ENCODE measurements around the gene CACNA2D3.

The CACNA2D3 gene

DNA sequence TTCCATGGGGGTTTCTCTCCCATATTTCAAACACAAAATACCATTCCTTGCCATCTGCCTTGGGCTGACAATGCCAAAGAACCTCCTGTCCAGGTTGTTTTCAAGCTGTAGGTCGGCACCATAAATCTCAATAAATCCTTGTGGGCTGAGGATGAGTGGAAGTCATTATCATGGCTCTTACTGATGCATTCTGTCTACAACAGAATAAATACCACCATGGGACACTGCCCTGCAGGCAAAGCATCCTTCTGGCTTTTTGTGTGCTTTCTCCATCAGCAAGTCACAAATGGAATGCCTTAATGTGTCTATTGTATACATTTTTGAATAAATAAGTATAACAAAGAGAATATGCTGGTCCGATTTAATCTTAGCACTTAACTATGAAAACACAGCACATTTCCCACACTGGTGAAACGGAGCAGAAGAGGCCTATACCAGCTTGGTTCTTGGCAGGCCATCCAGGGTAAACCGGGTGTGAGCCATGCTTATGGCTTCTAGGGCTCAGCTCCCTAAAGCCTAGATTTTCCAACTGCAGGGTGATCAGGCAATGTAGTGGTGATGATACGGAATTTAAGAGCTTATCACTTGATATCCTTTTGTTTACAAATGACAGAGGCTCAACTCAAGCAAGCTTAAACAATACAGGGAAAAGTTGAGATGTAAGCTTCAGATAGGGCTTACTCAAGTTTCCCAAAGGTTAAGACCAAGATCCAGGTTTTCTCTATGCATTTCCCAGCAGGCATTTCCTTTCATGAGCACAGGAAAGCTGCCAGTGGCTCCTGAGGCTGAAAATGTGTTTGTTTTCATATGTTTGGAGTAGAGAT, 938.8 kb downstream of the CACNA2D3 start:
- Mint-ChIP-seq H3K4me3 (no peak overlapping the region), H3K9me3 (ENCODE audit: low read depth) (no peaks in the 10 kb centered on the region), H3K4me1 (ENCODE audit: low read depth) (no peaks in the 10 kb centered on the region), H3K27me3 (no peaks in the 10 kb centered on the region), H3K27ac (no peak overlapping the region), H3K36me3 (no peaks in the 10 kb centered on the region)

DNA sequence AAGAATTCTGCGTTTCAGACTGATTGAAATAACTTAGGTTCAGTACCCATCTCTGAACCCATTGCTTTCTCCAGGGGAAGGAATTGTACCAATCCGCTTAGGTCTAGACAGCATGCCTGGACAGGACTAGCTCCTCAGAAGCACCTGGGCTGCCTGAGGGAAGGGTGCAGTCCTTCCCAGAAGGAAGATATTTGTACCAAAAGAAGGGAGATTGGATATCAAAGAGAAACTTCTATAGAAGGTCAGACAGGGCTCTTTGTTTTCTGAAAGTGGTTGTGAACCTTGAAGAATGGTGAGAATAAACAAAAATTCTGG, 939.3 kb downstream of the CACNA2D3 start:
- Mint-ChIP-seq H3K27ac (no peak overlapping the region), H3K4me3 (no peak overlapping the region), H3K4me1 (ENCODE audit: low read depth) (no peaks in the 10 kb centered on the region), H3K27me3 (no peaks in the 10 kb centered on the region), H3K9me3 (ENCODE audit: low read depth) (no peaks in the 10 kb centered on the region), H3K36me3 (no peaks in the 10 kb centered on the region)

DNA sequence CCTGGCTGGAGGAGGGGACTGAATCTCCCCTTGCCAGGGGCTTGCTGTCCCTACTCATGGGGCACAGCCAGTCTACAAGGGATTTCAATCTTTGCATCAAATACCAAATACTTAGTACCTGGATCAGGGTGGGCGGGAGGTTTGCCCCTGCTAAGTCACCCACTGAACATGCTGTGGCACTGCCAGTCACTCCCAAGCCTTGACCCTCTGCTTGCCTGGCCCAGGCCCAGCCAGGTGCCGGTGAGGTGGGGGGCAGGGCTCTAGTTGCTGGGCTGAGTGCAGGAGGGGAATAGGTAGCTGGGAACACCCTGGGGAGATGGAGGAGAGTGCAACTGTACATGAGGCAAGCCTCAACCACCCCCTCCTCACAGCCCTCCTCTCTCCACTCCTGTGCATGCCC, 941.8 kb downstream of the CACNA2D3 start:
- Mint-ChIP-seq H3K4me1 (ENCODE audit: low read depth) (no peaks in the 10 kb centered on the region), H3K27me3 (no peaks in the 10 kb centered on the region), H3K27ac (no peak overlapping the region), H3K4me3 (no peak overlapping the region), H3K9me3 (ENCODE audit: low read depth) (no peaks in the 10 kb centered on the region), H3K36me3 (no peaks in the 10 kb centered on the region)

DNA sequence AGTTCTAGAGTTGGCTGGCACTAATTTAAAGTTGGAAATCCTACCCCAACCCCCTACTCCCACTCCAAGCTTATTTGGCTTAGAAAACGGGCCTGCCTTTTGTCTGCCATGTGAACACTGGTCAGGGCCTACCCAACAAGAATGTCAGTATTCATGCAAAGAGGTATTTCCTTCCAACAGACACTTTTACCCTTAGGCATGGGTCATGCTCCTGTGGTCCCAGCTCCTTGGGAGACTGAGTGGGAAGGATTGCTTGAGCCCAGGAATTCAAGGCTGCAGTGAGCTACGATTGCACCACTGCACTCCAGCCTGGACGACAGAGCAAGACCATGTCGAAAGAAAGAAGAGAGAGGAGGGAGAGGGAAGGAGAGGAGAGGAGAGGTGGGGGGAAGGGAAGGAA, 943.0 kb downstream of the CACNA2D3 start:
- no peaks in the 10 kb centered on the region for H3K36me3 Mint-ChIP-seq
- no peak overlapping the region for H3K4me3 Mint-ChIP-seq
- no peaks in the 10 kb centered on the region for H3K9me3 Mint-ChIP-seq (ENCODE audit: low read depth)
- no peaks in the 10 kb centered on the region for H3K27me3 Mint-ChIP-seq
- no peak overlapping the region for H3K27ac Mint-ChIP-seq
- no peaks in the 10 kb centered on the region for H3K4me1 Mint-ChIP-seq (ENCODE audit: low read depth)

DNA sequence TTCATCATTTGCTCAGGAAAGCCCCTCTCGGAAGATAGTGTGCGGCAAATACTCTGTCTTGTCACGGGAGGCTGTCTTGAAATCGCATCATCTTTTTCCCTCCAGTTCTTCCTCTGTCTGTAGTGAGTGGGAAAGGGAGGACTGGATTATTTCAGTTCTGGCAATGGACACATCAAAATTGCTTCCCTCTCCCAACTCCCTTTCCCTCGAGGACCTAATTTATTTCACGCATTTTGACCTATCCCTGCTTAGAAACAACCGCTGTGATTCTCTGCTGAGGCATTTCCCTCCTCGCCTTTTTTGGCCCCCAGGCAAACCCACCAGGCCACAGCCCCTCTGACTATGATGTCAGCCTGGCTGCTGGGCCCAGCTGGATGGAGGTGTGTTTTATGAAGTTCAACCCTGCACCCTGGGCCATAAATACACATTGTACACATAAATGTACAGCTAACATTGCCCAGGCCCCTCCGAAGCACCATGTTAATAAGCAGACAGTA, 944.2 kb downstream of the CACNA2D3 start:
- no peaks in the 10 kb centered on the region for H3K4me1 Mint-ChIP-seq (ENCODE audit: low read depth)
- H3K9me3 Mint-ChIP-seq (ENCODE audit: low read depth), result no peaks in the 10 kb centered on the region
- H3K27ac Mint-ChIP-seq, result no peak overlapping the region
- no peaks in the 10 kb centered on the region for H3K27me3 Mint-ChIP-seq
- H3K36me3 Mint-ChIP-seq, result no peaks in the 10 kb centered on the region
- H3K4me3 Mint-ChIP-seq, result no peak overlapping the region

DNA sequence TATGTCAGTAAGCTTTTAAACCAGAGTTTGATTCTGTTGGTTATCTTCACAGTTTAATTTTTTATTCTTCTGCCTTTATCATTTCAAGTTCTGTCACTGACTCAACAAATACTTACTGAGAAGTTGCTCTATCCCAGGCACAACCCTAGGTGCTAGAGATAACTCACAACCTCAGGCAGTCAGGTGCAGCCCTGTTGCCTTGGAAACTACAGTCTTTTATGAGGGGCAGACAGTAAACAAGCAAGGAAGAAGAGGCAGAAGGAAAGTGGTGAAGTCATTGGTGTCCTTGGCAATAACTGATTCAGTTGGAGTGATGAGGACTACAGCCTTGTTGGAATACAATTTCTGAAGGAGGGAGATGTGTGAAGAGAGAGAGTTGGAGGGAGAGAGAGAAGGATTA, 947.6 kb downstream of the CACNA2D3 start:
- H3K27me3 Mint-ChIP-seq, result no peaks in the 10 kb centered on the region
- no peaks in the 10 kb centered on the region for H3K4me1 Mint-ChIP-seq (ENCODE audit: low read depth)
- no peaks in the 10 kb centered on the region for H3K9me3 Mint-ChIP-seq (ENCODE audit: low read depth)
- no peaks in the 10 kb centered on the region for H3K36me3 Mint-ChIP-seq
- no peak overlapping the region for H3K27ac Mint-ChIP-seq
- H3K4me3 Mint-ChIP-seq, result no peak overlapping the region

DNA sequence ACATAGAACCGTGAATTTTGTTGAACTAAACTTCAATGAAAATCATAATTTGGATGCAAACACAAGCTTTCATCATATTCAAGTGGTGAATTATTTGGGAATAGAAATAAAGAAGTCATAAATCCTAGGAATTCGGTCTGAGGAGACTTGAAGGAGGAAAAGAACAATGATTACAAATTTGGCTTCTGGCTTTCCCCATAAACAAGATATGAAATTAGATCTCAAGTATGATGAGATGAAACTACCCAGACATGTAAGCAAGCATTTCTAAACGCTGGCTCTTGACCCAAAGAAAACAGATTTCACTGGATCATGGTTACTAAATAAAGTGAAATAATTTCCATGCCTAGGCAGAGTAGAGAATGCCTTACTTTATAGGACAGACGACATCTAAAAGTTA, 952.4 kb downstream of the CACNA2D3 start:
- Mint-ChIP-seq H3K4me3 (no peak overlapping the region), H3K27me3 (no peaks in the 10 kb centered on the region), H3K27ac (no peak overlapping the region), H3K9me3 (ENCODE audit: low read depth) (no peaks in the 10 kb centered on the region), H3K4me1 (ENCODE audit: low read depth) (no peaks in the 10 kb centered on the region), H3K36me3 (no peaks in the 10 kb centered on the region)

DNA sequence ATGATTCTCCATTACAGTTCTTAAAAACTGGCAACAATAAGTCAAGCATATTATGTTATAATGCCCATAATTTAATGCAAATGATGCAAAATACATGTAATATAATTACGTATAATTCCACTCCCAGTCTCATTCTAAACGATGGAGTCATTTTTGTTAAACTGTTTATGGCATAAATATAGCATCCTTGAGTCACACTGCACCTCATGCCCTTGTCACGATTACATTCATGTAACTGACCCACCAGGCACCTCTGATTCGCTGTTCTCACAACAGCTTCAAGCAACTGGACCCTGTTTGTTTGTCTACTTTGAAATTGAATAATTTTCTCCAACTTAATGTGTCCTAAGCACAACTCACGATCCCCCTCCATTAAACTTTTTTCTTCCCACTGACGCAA, 953.5 kb downstream of the CACNA2D3 start:
- Mint-ChIP-seq H3K27ac (no peak overlapping the region), H3K27me3 (no peaks in the 10 kb centered on the region), H3K36me3 (no peaks in the 10 kb centered on the region), H3K4me3 (no peak overlapping the region), H3K9me3 (ENCODE audit: low read depth) (no peaks in the 10 kb centered on the region), H3K4me1 (ENCODE audit: low read depth) (no peaks in the 10 kb centered on the region)

DNA sequence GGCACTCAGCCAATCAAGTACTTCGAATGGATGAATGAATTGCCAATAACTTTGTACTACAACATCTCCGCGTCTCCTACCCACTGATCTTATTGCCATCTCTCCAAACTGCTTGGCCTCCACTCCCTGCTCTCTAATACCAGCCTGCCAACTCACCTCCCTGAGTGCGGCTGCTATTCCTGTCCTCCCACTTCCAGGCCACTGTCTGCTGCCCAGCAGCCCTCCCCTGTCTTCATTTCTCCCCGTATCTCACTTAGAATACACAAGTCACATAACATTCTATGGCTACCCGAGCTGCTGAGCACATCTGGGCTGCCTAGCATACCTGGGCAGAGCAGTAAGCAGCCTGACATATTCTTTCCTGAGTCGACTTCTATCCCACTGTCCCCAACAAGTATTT, 955.4 kb downstream of the CACNA2D3 start:
- H3K9me3 Mint-ChIP-seq (ENCODE audit: low read depth), result no peaks in the 10 kb centered on the region
- H3K4me3 Mint-ChIP-seq, result no peak overlapping the region
- no peaks in the 10 kb centered on the region for H3K4me1 Mint-ChIP-seq (ENCODE audit: low read depth)
- no peak overlapping the region for H3K27ac Mint-ChIP-seq
- H3K27me3 Mint-ChIP-seq, result no peaks in the 10 kb centered on the region
- no peaks in the 10 kb centered on the region for H3K36me3 Mint-ChIP-seq

DNA sequence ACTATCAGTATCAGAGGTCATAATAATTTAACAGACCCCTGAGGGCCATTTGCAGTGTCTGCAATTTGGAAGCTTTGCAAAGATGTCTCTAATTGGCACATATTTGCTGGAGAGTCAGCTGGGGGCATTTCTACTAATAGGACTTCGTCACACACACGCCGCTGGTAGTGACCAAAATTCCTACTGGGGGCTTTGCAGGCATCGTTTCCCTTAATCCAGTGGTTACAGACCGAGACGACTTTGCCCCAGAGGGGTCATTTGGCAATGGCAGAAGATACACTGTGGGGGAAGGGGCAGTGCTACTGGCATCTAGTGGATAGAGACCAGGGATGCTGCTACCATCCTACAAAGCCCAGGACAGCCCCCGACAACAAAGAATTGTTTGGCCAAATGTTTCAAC, 956.5 kb downstream of the CACNA2D3 start:
- H3K4me1 Mint-ChIP-seq (ENCODE audit: low read depth), result no peaks in the 10 kb centered on the region
- H3K27ac Mint-ChIP-seq, result no peak overlapping the region
- no peaks in the 10 kb centered on the region for H3K27me3 Mint-ChIP-seq
- no peak overlapping the region for H3K4me3 Mint-ChIP-seq
- H3K36me3 Mint-ChIP-seq, result no peaks in the 10 kb centered on the region
- no peaks in the 10 kb centered on the region for H3K9me3 Mint-ChIP-seq (ENCODE audit: low read depth)

DNA sequence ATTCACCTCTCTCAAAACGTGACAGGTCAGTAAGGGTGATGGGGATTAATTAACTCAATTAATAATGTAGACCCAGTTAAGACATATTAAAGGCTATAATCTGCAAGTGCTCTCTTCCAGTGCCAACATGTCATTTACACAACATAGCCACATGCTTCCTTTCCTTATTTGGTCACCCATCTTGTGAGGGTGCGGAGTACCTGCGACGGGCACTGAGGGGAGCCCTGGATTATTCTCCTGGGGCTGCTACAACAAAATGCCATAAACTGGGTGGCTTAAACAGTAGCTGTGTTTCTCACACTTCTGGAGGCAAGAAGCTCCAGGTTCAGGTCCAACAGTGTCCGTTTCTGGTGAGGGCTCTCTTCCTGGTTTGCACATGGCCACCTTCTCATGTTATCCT, 962.9 kb downstream of the CACNA2D3 start:
- no peaks in the 10 kb centered on the region for H3K36me3 Mint-ChIP-seq
- peaks cover 4% of the 10 kb centered on the region for H3K27me3 Mint-ChIP-seq
- H3K27ac Mint-ChIP-seq, result no peak overlapping the region
- H3K4me1 Mint-ChIP-seq (ENCODE audit: low read depth), result no peaks in the 10 kb centered on the region
- H3K4me3 Mint-ChIP-seq, result no peak overlapping the region
- peaks cover 14% of the 10 kb centered on the region for H3K9me3 Mint-ChIP-seq (ENCODE audit: low read depth)

DNA sequence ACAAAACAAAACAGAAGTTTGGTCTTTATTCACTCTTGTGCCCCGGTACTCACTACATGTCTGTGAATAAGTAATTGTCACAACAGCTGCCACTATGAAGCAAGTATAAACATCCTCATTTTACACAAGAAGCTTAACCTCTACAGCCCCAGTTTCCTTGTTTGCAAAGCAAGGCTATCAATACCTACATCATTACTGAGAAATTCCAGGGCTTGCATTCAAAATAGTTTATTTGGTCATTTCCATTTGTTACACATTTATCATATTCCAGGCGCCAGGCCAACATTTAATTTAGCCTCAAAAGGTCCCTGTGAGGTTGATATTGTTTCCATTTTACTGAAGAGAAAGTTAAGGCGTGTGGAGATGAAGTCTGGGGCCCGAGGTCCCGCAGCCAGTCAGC, 966.9 kb downstream of the CACNA2D3 start:
- Mint-ChIP-seq H3K27ac (no peak overlapping the region), H3K4me1 (ENCODE audit: low read depth) (no peaks in the 10 kb centered on the region), H3K9me3 (ENCODE audit: low read depth) (peaks cover 18% of the 10 kb centered on the region), H3K36me3 (no peaks in the 10 kb centered on the region), H3K4me3 (no peak overlapping the region), H3K27me3 (peaks cover 4% of the 10 kb centered on the region)

DNA sequence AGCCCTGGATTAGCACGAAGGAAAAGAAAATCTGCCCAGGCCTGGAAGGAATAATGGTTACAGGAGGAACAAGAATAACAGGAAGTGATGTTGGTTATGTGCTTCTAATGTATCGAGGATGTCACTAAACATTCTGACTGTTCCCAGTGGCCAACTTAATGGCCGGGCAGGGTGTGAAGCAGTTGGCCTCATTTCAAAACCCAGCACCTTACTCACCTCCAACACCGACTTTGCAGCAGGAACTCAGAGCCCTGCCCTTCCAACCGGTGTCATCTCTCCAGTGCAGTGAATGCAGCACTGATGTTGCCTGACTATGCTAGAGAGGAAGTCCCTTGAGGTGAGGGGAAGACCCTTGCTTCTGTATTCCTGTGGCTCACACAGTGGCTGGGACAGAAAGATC, 967.9 kb downstream of the CACNA2D3 start:
- Mint-ChIP-seq H3K36me3 (no peaks in the 10 kb centered on the region), H3K9me3 (ENCODE audit: low read depth) (peaks cover 18% of the 10 kb centered on the region), H3K27ac (no peak overlapping the region), H3K4me3 (no peak overlapping the region), H3K4me1 (ENCODE audit: low read depth) (no peaks in the 10 kb centered on the region), H3K27me3 (peaks cover 4% of the 10 kb centered on the region)

DNA sequence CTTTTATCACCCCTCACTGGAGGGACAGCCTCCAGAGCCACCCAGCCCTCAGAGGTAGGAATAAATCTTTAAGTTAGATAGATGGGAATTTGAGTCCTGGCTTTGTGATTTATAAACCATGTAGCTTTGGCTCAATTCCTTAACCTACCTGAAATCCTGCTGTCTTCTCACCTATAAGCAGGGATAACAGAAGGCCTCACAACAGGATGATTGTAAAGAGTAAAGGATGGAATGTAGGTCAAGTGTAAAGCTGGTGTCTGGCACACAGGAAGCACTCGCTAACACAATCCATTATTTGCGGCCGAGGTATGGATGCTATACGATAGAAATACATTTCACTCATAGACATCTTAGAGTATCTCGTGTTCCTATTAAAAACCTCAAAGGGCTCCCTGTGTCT, 968.4 kb downstream of the CACNA2D3 start:
- Mint-ChIP-seq H3K9me3 (ENCODE audit: low read depth) (peaks cover 18% of the 10 kb centered on the region), H3K4me3 (no peak overlapping the region), H3K36me3 (no peaks in the 10 kb centered on the region), H3K27ac (no peak overlapping the region), H3K4me1 (ENCODE audit: low read depth) (no peaks in the 10 kb centered on the region), H3K27me3 (peaks cover 4% of the 10 kb centered on the region)

DNA sequence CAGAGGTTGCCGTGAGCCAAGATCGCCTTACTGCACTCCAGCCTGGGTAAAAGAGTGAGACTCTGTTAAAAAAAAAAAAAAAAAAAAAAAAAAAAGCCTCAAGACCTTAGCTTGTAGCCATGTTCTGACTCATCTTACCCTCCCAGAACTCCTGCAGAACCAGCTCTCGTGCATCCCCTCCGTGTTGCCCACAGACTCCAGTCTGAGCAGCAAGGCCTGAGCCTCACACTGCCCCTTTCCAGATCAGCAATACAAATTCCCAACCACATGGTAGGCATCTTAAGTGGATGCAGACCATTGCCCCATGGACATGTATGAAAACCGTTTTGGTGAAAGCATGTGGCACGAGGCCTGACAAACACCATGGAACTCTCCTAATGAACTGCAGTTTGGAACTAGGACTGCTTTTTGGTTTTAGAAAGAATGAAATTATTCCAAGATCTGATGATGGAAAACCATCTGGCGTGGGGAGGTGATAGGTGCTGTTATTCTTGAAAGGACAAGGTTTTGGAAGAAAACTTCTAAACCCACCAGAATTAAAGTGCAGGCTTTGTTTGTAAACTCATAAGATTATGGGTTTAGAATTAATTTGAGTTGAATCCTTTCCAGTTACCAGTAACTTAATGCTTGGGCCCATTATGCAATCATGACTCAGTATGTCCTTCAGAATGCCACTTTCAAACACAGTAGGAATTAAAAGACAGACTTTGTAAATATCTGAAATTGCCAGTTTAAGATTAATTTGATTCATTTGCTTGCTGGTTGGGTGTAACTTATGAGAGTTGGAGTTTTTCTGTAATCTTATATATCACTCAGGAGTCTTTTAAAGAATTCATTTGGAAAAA, 969.3 kb downstream of the CACNA2D3 start:
- peaks cover 5% of the 10 kb centered on the region for H3K27me3 Mint-ChIP-seq
- no peaks in the 10 kb centered on the region for H3K4me1 Mint-ChIP-seq (ENCODE audit: low read depth)
- no peak overlapping the region for H3K27ac Mint-ChIP-seq
- H3K9me3 Mint-ChIP-seq (ENCODE audit: low read depth), result peaks cover 18% of the 10 kb centered on the region
- no peaks in the 10 kb centered on the region for H3K36me3 Mint-ChIP-seq
- H3K4me3 Mint-ChIP-seq, result no peak overlapping the region
